SK-N-SH (cell line): ENCODE data around the gene NIP7. TPM values are rescaled to one million over a fixed set of nuclear protein-coding genes. Genes with fewer than 3 reads are reported as not detected.

Source experiments
- CTCF ChIA-PET: fragments of 300-600, 350-600 bp; formaldehyde crosslinking; extraction: SDS; loops from one replicate; lab custom pipeline; 2021; lab: Yijun Ruan, JAX
- POLR2A ChIA-PET: fragments of 350-600 bp; sonication (Branson Sonifier 250); formaldehyde crosslinking; extraction: SDS; loops from one replicate; lab custom pipeline; 2020; ENCODE audit warnings: antibody characterized with exemption, inconsistent platforms; lab: Yijun Ruan, JAX
- DNase-seq: peaks from one replicate; pipeline ENCODE4 v3.0.0; 2012
- H2AFZ ChIP-seq: fragments of 200-600 bp; sonication (generic); 2 replicates; pipeline ENCODE4 v1.8.1; 2016; ENCODE audit warnings: antibody characterized with exemption, mild to moderate bottlenecking, low read depth
- H3F3A ChIP-seq: fragments of 200-600 bp; sonication (generic); replicated peaks from 2 replicates; pipeline ENCODE3; 2016; ENCODE audit warnings: antibody characterized with exemption, mild to moderate bottlenecking; ENCODE audit not compliant: insufficient read depth
- H3K27ac ChIP-seq, 2 experiments: fragments of 200-500 bp in 1 of 2; fragments of 200-600 bp in 1 of 2; sonication (Bioruptor generic) in 1 of 2; sonication (generic), shearing (Covaris generic) in 1 of 2; 2 replicates each; pipeline versions ENCODE4 v1.5.1 to v1.6.1; 2014 to 2016; ENCODE audit warnings: low read depth in 2 of 2, inconsistent platforms in 1 of 2, low read length in 1 of 2, mild to moderate bottlenecking in 1 of 2, mixed read lengths in 1 of 2
- H3K27me3 ChIP-seq: fragments of 200-600 bp; sonication (generic), shearing (Covaris generic); 2 replicates; pipeline ENCODE4 v1.6.1; 2016; ENCODE audit warnings: mixed run types; ENCODE audit not compliant: insufficient read depth
- H3K36me3 ChIP-seq, 2 experiments: fragments of 200-500 bp in 1 of 2; fragments of 200-600 bp in 1 of 2; sonication (Bioruptor generic) in 1 of 2; sonication (generic) in 1 of 2; replicated peaks in 1 of 2; 2 replicates each; pipeline versions ENCODE3 to v1.5.1; 2014 to 2016; ENCODE audit warnings: low read length in 1 of 2, mild to moderate bottlenecking in 1 of 2; ENCODE audit not compliant: insufficient read depth in 2 of 2, control insufficient read depth in 1 of 2
- H3K4me1 ChIP-seq, 2 experiments: fragments of 200-500 bp in 1 of 2; fragments of 200-600 bp in 1 of 2; sonication (Bioruptor generic) in 1 of 2; sonication (generic), shearing (Covaris generic) in 1 of 2; 2 replicates each; pipeline versions ENCODE4 v1.5.1 to v1.6.1; 2014 to 2016; ENCODE audit warnings: low read depth in 1 of 2, low read length in 1 of 2, mixed run types in 1 of 2; ENCODE audit not compliant: insufficient read depth in 2 of 2, control insufficient read depth in 1 of 2
- H3K4me2 ChIP-seq: fragments of 200-600 bp; sonication (generic), shearing (Covaris generic); 2 replicates; pipeline ENCODE4 v1.6.1; 2017; ENCODE audit warnings: mixed run types
- H3K4me3 ChIP-seq, 2 experiments: fragments of 200-500 bp in 1 of 2; fragments of 200-600 bp in 1 of 2; sonication (Bioruptor generic) in 1 of 2; sonication (generic), shearing (Covaris generic) in 1 of 2; 2 replicates each; pipeline versions ENCODE4 v1.5.1 to v1.8.1; 2014 to 2016; ENCODE audit warnings: low read depth in 2 of 2, inconsistent platforms in 1 of 2, low read length in 1 of 2, mild to moderate bottlenecking in 1 of 2, mixed read lengths in 1 of 2, moderate library complexity in 1 of 2
- H3K79me2 ChIP-seq: fragments of 200-600 bp; sonication (generic); 2 replicates; pipeline ENCODE4 v1.8.1; 2017; ENCODE audit warnings: mild to moderate bottlenecking; ENCODE audit not compliant: insufficient read depth
- H3K9ac ChIP-seq: fragments of 200-600 bp; sonication (generic); 2 replicates; pipeline ENCODE4 v1.6.1; 2017; ENCODE audit warnings: mixed run types
- H3K9me2 ChIP-seq: fragments of 200-600 bp; sonication (generic); 2 replicates; pipeline ENCODE4 v1.6.1; 2017; ENCODE audit warnings: mixed run types
- H3K9me3 ChIP-seq: fragments of 200-600 bp; sonication (generic); 2 replicates; pipeline ENCODE4 v1.6.1; 2017; ENCODE audit warnings: mixed run types, mild to moderate bottlenecking, moderate library complexity
- H4K20me1 ChIP-seq: fragments of 200-600 bp; sonication (generic); 2 replicates; pipeline ENCODE4 v1.6.1; 2017; ENCODE audit warnings: mild to moderate bottlenecking, mixed run types; ENCODE audit not compliant: insufficient read depth
- EP300 ChIP-seq, 2 experiments: IDR thresholded peaks; 2 replicates each; pipeline versions ENCODE4 v1.4.0 to v1.6.1; 2012; ENCODE audit warnings: borderline replicate concordance in 1 of 2, low read depth in 1 of 2, low read length in 1 of 2
- EZH2phosphoT487 ChIP-seq: fragments of 200-600 bp; sonication (generic); IDR thresholded peaks from 2 replicates; pipeline ENCODE4 v1.6.1; 2017; ENCODE audit warnings: low read depth, mixed run types, mild to moderate bottlenecking, antibody characterized with exemption, moderate library complexity, borderline replicate concordance
- GABPA ChIP-seq: IDR thresholded peaks from 2 replicates; pipeline ENCODE4 v1.4.0; 2012; ENCODE audit warnings: low read depth, mild to moderate bottlenecking
- GATA2 ChIP-seq: sonication (generic); formaldehyde crosslinking; IDR thresholded peaks from 2 replicates; pipeline ENCODE4 v1.5.0; 2020; ENCODE audit warnings: mild to moderate bottlenecking, missing genetic modification reagents
- JUND ChIP-seq: IDR thresholded peaks from 2 replicates; pipeline ENCODE4 v1.4.0; 2012
- MXI1 ChIP-seq: IDR thresholded peaks from 2 replicates; pipeline ENCODE4 v1.6.1; 2012; ENCODE audit warnings: mild to moderate bottlenecking, low read depth, low read length, improper control_type of control experiment
- NRF1 ChIP-seq: IDR thresholded peaks from 2 replicates; pipeline ENCODE4 v1.6.1; 2012; ENCODE audit warnings: low read depth, mild to moderate bottlenecking, low read length
- POLR2AphosphoS5 ChIP-seq: IDR thresholded peaks from 2 replicates; pipeline ENCODE4 v1.6.1; 2012; ENCODE audit warnings: low read depth, low read length
- RAD21 ChIP-seq: IDR thresholded peaks from 2 replicates; pipeline ENCODE4 v1.6.1; 2012; ENCODE audit warnings: mild to moderate bottlenecking, low read length
- RCOR1 ChIP-seq: fragments of 150-350 bp; IDR thresholded peaks from 2 replicates; pipeline ENCODE4 v1.6.1; 2017; ENCODE audit warnings: antibody characterized with exemption, low read length
- SMC3 ChIP-seq: IDR thresholded peaks from 2 replicates; pipeline ENCODE4 v1.6.1; 2012; ENCODE audit warnings: low read depth, low read length, improper control_type of control experiment
- TAF1 ChIP-seq: IDR thresholded peaks from 2 replicates; pipeline ENCODE4 v1.6.1; 2012; ENCODE audit warnings: low read depth, mild to moderate bottlenecking, low read length, moderate library complexity, borderline replicate concordance
- USF2 ChIP-seq: fragments of 150-350 bp; IDR thresholded peaks from 2 replicates; pipeline ENCODE4 v1.6.1; 2017; ENCODE audit warnings: antibody characterized with exemption, low read length, low read depth, borderline replicate concordance
- WGBS: methylation state at CpG from one replicate; pipeline ENCODE4 v1.1.6; 2017; ENCODE audit warnings: low lambda C conversion rate; 5-methylcytosine and 5-hydroxymethylcytosine counted together
- polyA plus RNA-seq, 3 experiments: library from polyadenylated mRNA; depleted of rRNA; stranded (reverse); fragments of >200 nt; gene quantifications; 2 replicates each; pipeline ENCODE4 v1.2.3, GENCODE V29; 2012

Gene NIP7
- polyA plus RNA-seq, 1 of the 3 experiments (the other 2 are of a cell fraction): 19.0 TPM

GRCh38 chr16:69349536-69349935 is 10.0 kb downstream of the NIP7 start:
- Histone ChIP-seq H3K27ac (no peak overlapping the region), H4K20me1 (no peaks in the 10 kb centered on the region), H3K79me2 (no peaks in the 10 kb centered on the region), H3K4me3 (no peak overlapping the region), H3K9ac (no peak overlapping the region), H3K36me3 (peaks cover 3 to 5% of the 10 kb centered on the region in 2 experiments), H3K4me1 (peaks cover 0 to 2% of the 10 kb centered on the region in 2 experiments; a peak in 1 of 4 replicates), H3K9me2 (no peaks in the 10 kb centered on the region), H3K9me3 (no peaks in the 10 kb centered on the region), H3K27me3 (no peaks in the 10 kb centered on the region), H2AFZ (no peak overlapping the region), H3K4me2 (no peak overlapping the region), H3F3A (peaks cover 12% of the 10 kb centered on the region)
- DNase-seq: no peak
- 81% methylated on average over 4 of the region's 10 CpGs for WGBS
- CTCF ChIA-PET: no interaction called here
- TF ChIP-seq RAD21: no peak
- TF ChIP-seq GATA2 (CRISPR knock-in tag): no peak
- POLR2A ChIA-PET: interaction anchor here (0.8 kb wide), 1 partner anchor 8 kb away, joined by 3 read pairs; no protein-coding TSS in a partner anchor

DNA sequence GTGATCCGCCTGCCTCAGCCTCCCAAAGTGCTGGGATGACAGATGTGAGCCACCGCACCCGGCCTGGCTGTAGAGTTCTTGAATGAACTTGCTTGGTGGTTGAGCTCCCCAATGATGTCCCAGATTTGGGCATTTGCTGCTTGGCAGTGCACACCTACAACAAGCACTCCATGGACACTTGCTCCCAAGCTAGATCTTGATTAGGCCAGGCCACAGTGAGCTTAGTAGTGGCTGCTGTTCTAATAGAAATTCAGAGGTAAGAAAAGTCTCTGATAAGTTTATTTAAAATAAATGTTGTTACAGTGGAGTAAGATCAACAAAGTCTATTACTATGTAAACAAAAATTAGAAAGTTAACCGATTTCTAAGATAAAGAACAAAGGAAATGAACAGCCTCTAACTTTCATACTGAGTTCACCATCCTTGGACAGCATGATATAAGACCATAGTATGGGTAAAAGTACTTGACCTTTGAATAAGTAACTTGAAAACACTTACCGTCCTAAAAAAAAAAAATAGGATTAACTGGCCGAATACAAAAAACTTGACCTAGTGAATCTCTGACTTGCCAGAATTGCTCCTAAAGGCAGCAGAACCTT is 11.1 kb downstream of the NIP7 start:
- Histone ChIP-seq H3K36me3 (peaks cover 2 to 7% of the 10 kb centered on the region in 2 experiments), H3K9me2 (no peaks in the 10 kb centered on the region), H3K4me1 (peaks cover 0 to 2% of the 10 kb centered on the region in 2 experiments; a peak in 1 of 4 replicates), H3K27me3 (no peaks in the 10 kb centered on the region), H3K9me3 (no peaks in the 10 kb centered on the region), H3K4me2 (no peak overlapping the region), H4K20me1 (no peaks in the 10 kb centered on the region), H2AFZ (no peak overlapping the region), H3K27ac (no peak overlapping the region), H3K79me2 (no peaks in the 10 kb centered on the region), H3K9ac (no peak overlapping the region), H3K4me3 (no peak overlapping the region), H3F3A (peaks cover 12% of the 10 kb centered on the region)
- no peak for DNase-seq
- POLR2A ChIA-PET: interaction anchor here (0.7 kb wide), 1 partner anchor 10 kb away, joined by 3 read pairs; no protein-coding TSS in a partner anchor
- CTCF ChIA-PET: no interaction called here
- TF ChIP-seq SMC3 (no peak), GABPA (no peak), EP300 (IDR thresholded peaks at IDR 0.05; ENCODE audit: borderline replicate concordance in 1 of 2, low read depth in 1 of 2, low read length in 1 of 2) (no peak), USF2 (no peak), POLR2AphosphoS5 (no peak), TAF1 (no peak), NRF1 (no peak), MXI1 (no peak), GATA2 (CRISPR knock-in tag) (no peak), JUND (no peak), EZH2phosphoT487 (no peak), RCOR1 (no peak), RAD21 (no peak)
- WGBS: 95% methylated on average over 6 of the region's 6 CpGs
